ENCODE measurements around the gene KCNMB4.

DNA sequence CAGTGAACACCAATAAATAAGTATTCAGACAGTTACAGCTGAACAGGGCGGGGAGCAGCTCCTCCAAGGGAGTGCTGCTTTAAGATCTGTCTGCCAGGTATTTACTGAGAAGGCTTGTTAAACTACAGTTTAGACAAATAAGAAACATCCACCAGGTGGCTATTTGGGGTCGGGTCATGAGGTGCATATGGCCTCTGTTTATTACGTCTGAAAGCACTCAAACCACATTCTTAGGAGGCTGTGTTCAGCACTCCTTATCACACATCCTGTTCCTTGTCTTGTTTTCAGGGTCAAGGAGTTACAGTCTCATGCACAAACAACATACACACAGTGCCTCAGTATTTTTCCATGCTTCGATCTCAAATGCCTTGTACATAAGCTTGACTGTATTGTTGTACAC, 78.8 kb downstream of the KCNMB4 start:
- TF ChIP-seq, protein P1, sequence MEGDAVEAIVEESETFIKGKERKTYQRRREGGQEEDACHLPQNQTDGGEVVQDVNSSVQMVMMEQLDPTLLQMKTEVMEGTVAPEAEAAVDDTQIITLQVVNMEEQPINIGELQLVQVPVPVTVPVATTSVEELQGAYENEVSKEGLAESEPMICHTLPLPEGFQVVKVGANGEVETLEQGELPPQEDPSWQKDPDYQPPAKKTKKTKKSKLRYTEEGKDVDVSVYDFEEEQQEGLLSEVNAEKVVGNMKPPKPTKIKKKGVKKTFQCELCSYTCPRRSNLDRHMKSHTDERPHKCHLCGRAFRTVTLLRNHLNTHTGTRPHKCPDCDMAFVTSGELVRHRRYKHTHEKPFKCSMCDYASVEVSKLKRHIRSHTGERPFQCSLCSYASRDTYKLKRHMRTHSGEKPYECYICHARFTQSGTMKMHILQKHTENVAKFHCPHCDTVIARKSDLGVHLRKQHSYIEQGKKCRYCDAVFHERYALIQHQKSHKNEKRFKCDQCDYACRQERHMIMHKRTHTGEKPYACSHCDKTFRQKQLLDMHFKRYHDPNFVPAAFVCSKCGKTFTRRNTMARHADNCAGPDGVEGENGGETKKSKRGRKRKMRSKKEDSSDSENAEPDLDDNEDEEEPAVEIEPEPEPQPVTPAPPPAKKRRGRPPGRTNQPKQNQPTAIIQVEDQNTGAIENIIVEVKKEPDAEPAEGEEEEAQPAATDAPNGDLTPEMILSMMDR (IDR thresholded peaks at IDR 0.05), result no peak
- no peak for TF ChIP-seq POLR2A (IDR thresholded peaks at IDR 0.05)
